CD14-positive monocyte (primary cell): Measurements from ENCODE around the gene NELFA. TPM values are rescaled to one million over a fixed set of nuclear protein-coding genes. Genes with fewer than 3 reads are reported as not detected.

Experiments
- DNase-seq, 3 donors: peaks; one replicate each; pipeline ENCODE4 v3.0.0-alpha.2; 2011 to 2022
- H2AFZ ChIP-seq: 2 replicates; pipeline ENCODE4 v1.6.0; 2012; ENCODE audit warnings: mild to moderate bottlenecking, low read depth, low read length, inconsistent platforms; ENCODE audit not compliant: insufficient read depth, poor library complexity, severe bottlenecking
- H3K27ac ChIP-seq, 2 donors: 1 replicate in 1 of 2; 2 replicates in 1 of 2; pipeline ENCODE4 v1.5.1; 2012 to 2013; ENCODE audit warnings: low read length in 2 of 2, control low read depth in 1 of 2, inconsistent platforms in 1 of 2, low read depth in 1 of 2, mild to moderate bottlenecking in 1 of 2
- H3K27me3 ChIP-seq, 2 donors: one replicate each; pipeline versions ENCODE4 v1.6.0 to v1.6.1; 2011 to 2013; ENCODE audit warnings: low read length in 2 of 2; ENCODE audit not compliant: control insufficient read depth in 2 of 2, insufficient read depth in 2 of 2
- H3K36me3 ChIP-seq, 2 donors: replicated peaks in 1 of 2; 1 replicate in 1 of 2; 2 replicates in 1 of 2; pipeline versions ENCODE4 v1.5.1 to v1.6.1; 2012 to 2013; ENCODE audit warnings: low read length in 2 of 2, control low read depth in 1 of 2, inconsistent platforms in 1 of 2, mild to moderate bottlenecking in 1 of 2; ENCODE audit not compliant: insufficient read depth in 2 of 2, control insufficient read depth in 1 of 2
- H3K4me1 ChIP-seq, 2 donors: 1 replicate in 1 of 2; 2 replicates in 1 of 2; pipeline versions ENCODE4 v1.5.1 to v1.6.1; 2012 to 2013; ENCODE audit warnings: low read length in 2 of 2, control low read depth in 1 of 2, inconsistent platforms in 1 of 2, mild to moderate bottlenecking in 1 of 2, moderate library complexity in 1 of 2; ENCODE audit not compliant: insufficient read depth in 2 of 2, control insufficient read depth in 1 of 2
- H3K4me2 ChIP-seq: replicated peaks from 2 replicates; pipeline ENCODE3; 2012; ENCODE audit warnings: low read length, moderate library complexity, mild to moderate bottlenecking; ENCODE audit not compliant: poor library complexity, severe bottlenecking; ENCODE audit errors: extremely low read depth
- H3K4me3 ChIP-seq, 3 experiments: fragments of 200-600 bp in 1 of 3; sonication (generic) in 1 of 3; replicated peaks in 1 of 3; 1 replicate in 2 of 3; 2 replicates in 1 of 3; pipeline ENCODE4 v1.5.1; 2011 to 2013; ENCODE audit warnings: low read length in 3 of 3, mild to moderate bottlenecking in 3 of 3, control low read depth in 2 of 3, low read depth in 2 of 3, inconsistent platforms in 1 of 3, moderate library complexity in 1 of 3
- H3K79me2 ChIP-seq: 2 replicates; pipeline ENCODE4 v1.6.0; 2012; ENCODE audit warnings: mild to moderate bottlenecking, control low read depth, inconsistent platforms, low read length, moderate library complexity; ENCODE audit not compliant: insufficient read depth
- H3K9ac ChIP-seq: 2 replicates; pipeline ENCODE4 v1.6.0; 2017; ENCODE audit warnings: low read length, mild to moderate bottlenecking; ENCODE audit not compliant: insufficient read depth, poor library complexity, severe bottlenecking
- H3K9me3 ChIP-seq, 2 donors: replicated peaks in 1 of 2; 1 replicate in 1 of 2; 2 replicates in 1 of 2; pipeline versions ENCODE4 v1.5.1 to v1.6.1; 2012 to 2013; ENCODE audit warnings: low read length in 2 of 2, control low read depth in 1 of 2; ENCODE audit not compliant: control insufficient read depth in 1 of 2, insufficient read depth in 1 of 2
- H4K20me1 ChIP-seq: 2 replicates; pipeline ENCODE4 v1.6.0; 2012; ENCODE audit warnings: mild to moderate bottlenecking, low read length, control low read depth, moderate library complexity; ENCODE audit not compliant: insufficient read depth
- H3K27ac Mint-ChIP-seq, 7 donors: one replicate each; pipeline ENCODE4 v1.8.0; 2020; ENCODE audit warnings: mild to moderate bottlenecking in 7 of 7, mixed read lengths in 7 of 7, moderate library complexity in 6 of 7, inconsistent platforms in 2 of 7
- H3K27me3 Mint-ChIP-seq, 3 donors: one replicate each; pipeline ENCODE4 v1.8.0; 2021 to 2022; ENCODE audit warnings: low read depth in 3 of 3, mild to moderate bottlenecking in 3 of 3, mixed read lengths in 3 of 3, moderate library complexity in 3 of 3, inconsistent platforms in 1 of 3
- H3K36me3 Mint-ChIP-seq, 2 donors: one replicate each; pipeline ENCODE4 v1.8.0; 2020; ENCODE audit warnings: mixed read lengths in 2 of 2, inconsistent platforms in 1 of 2, mild to moderate bottlenecking in 1 of 2
- H3K4me1 Mint-ChIP-seq: one replicate; pipeline ENCODE4 v1.8.0; 2020; ENCODE audit warnings: mild to moderate bottlenecking, mixed read lengths
- H3K4me3 Mint-ChIP-seq, 2 donors: one replicate each; pipeline ENCODE4 v1.8.0; 2020; ENCODE audit warnings: mild to moderate bottlenecking in 2 of 2, mixed read lengths in 2 of 2, moderate library complexity in 1 of 2
- H3K9me3 Mint-ChIP-seq, 7 donors: one replicate each; pipeline ENCODE4 v1.8.0; 2020 to 2022; ENCODE audit warnings: mixed read lengths in 7 of 7, mild to moderate bottlenecking in 6 of 7, moderate library complexity in 6 of 7, inconsistent platforms in 2 of 7
- WGBS: methylation state at CpG from one replicate; pipeline ENCODE4 v1.1.5; 2013; ENCODE audit warnings: missing lambda C conversion rate; ENCODE audit not compliant: insufficient coverage; 5-methylcytosine and 5-hydroxymethylcytosine counted together
- intact Hi-C, 2 donors: fragments of 100-400 bp; cut with micrococcal nuclease; formaldehyde crosslinking; loops; one replicate each; pipeline versions ENCODE4 v1.15.0 to v1.15.1; 2023
- polyA plus RNA-seq, 3 donors: library from polyadenylated mRNA; depleted of rRNA in 1 of 3; unstranded in 2 of 3; stranded (reverse) in 1 of 3; fragments of 300-500 nt in 2 of 3; fragments of >200 nt in 1 of 3; fragmentation: Illumina TruSeq in 2 of 3; gene quantifications; 1 replicate in 2 of 3; 2 replicates in 1 of 3; pipeline ENCODE4 v1.2.3, GENCODE V29; 2012 to 2021
- small RNA-seq: library from RNA; depleted of rRNA; stranded (forward); fragments of <200 nt; gene quantifications from one replicate; pipeline ENCODE3, GENCODE V24; 2012; ENCODE audit warnings: low read depth; ENCODE audit not compliant: insufficient read length
- TF ChIP-seq, protein P1 (sequence below): fragments of 200-600 bp; IDR thresholded peaks from one replicate; pipeline ENCODE4 v1.8.0; 2022; ENCODE audit warnings: antibody characterized with exemption, mild to moderate bottlenecking

The NELFA gene
- polyA plus RNA-seq, 3 donors = 10.0 to 22.1 (median 10.5) TPM

DNA sequence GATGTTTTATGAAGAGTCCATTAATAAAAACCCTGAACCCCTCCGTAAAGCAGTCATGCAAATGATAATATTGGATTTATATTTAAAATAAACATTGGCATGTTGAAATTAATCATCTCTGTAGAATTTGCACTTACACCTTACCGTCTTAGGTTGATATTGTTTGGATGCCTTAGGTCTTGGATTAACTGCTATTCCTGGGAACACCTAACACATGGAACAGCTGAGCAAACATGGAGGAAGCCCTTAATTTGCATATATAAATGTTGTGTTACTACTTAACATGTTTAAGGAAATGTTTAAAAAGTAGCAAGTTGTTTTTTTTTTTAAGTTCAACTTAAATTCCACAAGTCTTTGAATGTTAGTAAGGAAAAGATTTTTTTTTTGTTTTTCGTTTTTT lies 75.1 kb downstream of the NELFA start:
- TF ChIP-seq, protein P1, sequence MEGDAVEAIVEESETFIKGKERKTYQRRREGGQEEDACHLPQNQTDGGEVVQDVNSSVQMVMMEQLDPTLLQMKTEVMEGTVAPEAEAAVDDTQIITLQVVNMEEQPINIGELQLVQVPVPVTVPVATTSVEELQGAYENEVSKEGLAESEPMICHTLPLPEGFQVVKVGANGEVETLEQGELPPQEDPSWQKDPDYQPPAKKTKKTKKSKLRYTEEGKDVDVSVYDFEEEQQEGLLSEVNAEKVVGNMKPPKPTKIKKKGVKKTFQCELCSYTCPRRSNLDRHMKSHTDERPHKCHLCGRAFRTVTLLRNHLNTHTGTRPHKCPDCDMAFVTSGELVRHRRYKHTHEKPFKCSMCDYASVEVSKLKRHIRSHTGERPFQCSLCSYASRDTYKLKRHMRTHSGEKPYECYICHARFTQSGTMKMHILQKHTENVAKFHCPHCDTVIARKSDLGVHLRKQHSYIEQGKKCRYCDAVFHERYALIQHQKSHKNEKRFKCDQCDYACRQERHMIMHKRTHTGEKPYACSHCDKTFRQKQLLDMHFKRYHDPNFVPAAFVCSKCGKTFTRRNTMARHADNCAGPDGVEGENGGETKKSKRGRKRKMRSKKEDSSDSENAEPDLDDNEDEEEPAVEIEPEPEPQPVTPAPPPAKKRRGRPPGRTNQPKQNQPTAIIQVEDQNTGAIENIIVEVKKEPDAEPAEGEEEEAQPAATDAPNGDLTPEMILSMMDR = no peak
- intact Hi-C loops = no loop called here
- Histone ChIP-seq H3K4me2 (no peak overlapping the region), H4K20me1 (no peaks in the 10 kb centered on the region), H3K9me3 (no peaks in the 10 kb centered on the region), H3K79me2 (peaks cover 7% of the 10 kb centered on the region), H3K4me3 (no peak overlapping the region), H3K4me1 (peaks cover 3 to 5% of the 10 kb centered on the region in 2 donors), H2AFZ (no peak overlapping the region), H3K9ac (no peak overlapping the region), H3K27me3 (no peaks in the 10 kb centered on the region), H3K27ac (no peak overlapping the region), H3K36me3 (peaks cover 41 to 69% of the 10 kb centered on the region in 2 donors)
- Mint-ChIP-seq H3K4me1 (peaks cover 11% of the 10 kb centered on the region), H3K9me3 (no peaks in the 10 kb centered on the region), H3K4me3 (no peak overlapping the region), H3K36me3 (peaks cover 35 to 67% of the 10 kb centered on the region in 2 donors), H3K27me3 (no peaks in the 10 kb centered on the region), H3K27ac (no peak overlapping the region)
- no CpG with 5 or more reads among the region's 3 CpGs for WGBS
- no peak for DNase-seq

DNA sequence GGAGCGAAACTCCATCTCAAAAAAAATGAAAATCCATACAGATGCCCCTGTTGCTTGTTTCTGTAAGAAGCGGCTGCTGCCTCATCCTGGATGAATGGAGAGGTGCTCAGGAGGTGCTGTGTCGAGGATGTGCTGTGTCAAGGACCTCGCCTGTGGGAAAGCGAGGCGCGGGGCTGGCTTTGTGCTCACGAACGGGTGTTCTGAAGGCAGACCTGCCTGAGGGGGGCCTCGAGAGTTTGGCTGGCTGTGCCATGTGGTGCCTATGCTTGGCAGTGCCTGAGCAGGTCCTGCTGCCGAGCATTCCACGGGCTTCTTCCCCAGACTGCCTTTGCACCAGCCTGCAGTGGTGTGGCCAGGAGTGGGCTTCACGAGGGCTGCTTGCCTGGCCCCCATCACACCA lies 76.0 kb downstream of the NELFA start:
- Mint-ChIP-seq H3K27me3 (no peaks in the 10 kb centered on the region), H3K4me3 (no peak overlapping the region), H3K27ac (no peak overlapping the region), H3K4me1 (peaks cover 16% of the 10 kb centered on the region), H3K9me3 (no peaks in the 10 kb centered on the region), H3K36me3 (peaks cover 37 to 66% of the 10 kb centered on the region in 2 donors)
- H3K4me3 ChIP-seq = no peak overlapping the region
- H3K27me3 ChIP-seq = no peaks in the 10 kb centered on the region
- H4K20me1 ChIP-seq = no peaks in the 10 kb centered on the region
- TF ChIP-seq, protein P1 = no peak
- peaks cover 13 to 15% of the 10 kb centered on the region in 2 donors for H3K4me1 ChIP-seq
- H3K4me2 ChIP-seq = no peak overlapping the region
- no peak overlapping the region for H2AFZ ChIP-seq
- H3K9me3 ChIP-seq = no peaks in the 10 kb centered on the region
- WGBS = 100% methylated on average over 11 of the region's 13 CpGs
- peaks cover 11% of the 10 kb centered on the region for H3K79me2 ChIP-seq
- no peak for DNase-seq
- intact Hi-C loops = no loop called here
- peaks cover 41 to 64% of the 10 kb centered on the region in 2 donors for H3K36me3 ChIP-seq
- no peak overlapping the region for H3K9ac ChIP-seq
- H3K27ac ChIP-seq = no peak overlapping the region

Small RNAs within 50 kb of the gene (small RNA-seq; reads per million reads assigned to genes)
- 906 reads per million, percentile 99 among the genes with 10 or more reads in this experiment for gene SCARNA22

Other genes with a start within 250 kb of the NELFA start
- gene FGFR3, start 215.7 kb downstream of the NELFA start, polyA plus RNA-seq = under 1 TPM in 1 of 3 donors, not detected in 2; 0.07 TPM
- gene LETM1, start 152.8 kb downstream of the NELFA start, polyA plus RNA-seq = 10 to 100 TPM in 1 of 3 donors, 1 to 10 TPM in 2; 6.2 to 18.6 (median 9.0) TPM
- gene NSD2, start 137.6 kb downstream of the NELFA start, polyA plus RNA-seq = 1 to 10 TPM; 1.9 to 8.7 (median 2.3) TPM
- gene NAT8L, start 50.4 kb upstream of the NELFA start, polyA plus RNA-seq = under 1 TPM in 1 of 3 donors, not detected in 2; 0.01 TPM
- gene HAUS3, start 233.1 kb upstream of the NELFA start, polyA plus RNA-seq = 1 to 10 TPM; 4.4 to 5.5 (median 5.0) TPM
- under 1 TPM; 0.08 to 0.33 (median 0.28) TPM for gene POLN, start 233.1 kb upstream of the NELFA start, polyA plus RNA-seq